ENCODE measurements around the gene CHRD. TPM values are rescaled to one million over a fixed set of nuclear protein-coding genes. Genes with fewer than 3 reads are reported as not detected.

CHRD gene
- total and polyA plus RNA-seq, 9 of the 15 experiments (the other 6 are each of a cell fraction or from before 2014, with no cell fraction given): 0.11 to 1.3 (median 0.59) TPM; not detected in 3

DNA sequence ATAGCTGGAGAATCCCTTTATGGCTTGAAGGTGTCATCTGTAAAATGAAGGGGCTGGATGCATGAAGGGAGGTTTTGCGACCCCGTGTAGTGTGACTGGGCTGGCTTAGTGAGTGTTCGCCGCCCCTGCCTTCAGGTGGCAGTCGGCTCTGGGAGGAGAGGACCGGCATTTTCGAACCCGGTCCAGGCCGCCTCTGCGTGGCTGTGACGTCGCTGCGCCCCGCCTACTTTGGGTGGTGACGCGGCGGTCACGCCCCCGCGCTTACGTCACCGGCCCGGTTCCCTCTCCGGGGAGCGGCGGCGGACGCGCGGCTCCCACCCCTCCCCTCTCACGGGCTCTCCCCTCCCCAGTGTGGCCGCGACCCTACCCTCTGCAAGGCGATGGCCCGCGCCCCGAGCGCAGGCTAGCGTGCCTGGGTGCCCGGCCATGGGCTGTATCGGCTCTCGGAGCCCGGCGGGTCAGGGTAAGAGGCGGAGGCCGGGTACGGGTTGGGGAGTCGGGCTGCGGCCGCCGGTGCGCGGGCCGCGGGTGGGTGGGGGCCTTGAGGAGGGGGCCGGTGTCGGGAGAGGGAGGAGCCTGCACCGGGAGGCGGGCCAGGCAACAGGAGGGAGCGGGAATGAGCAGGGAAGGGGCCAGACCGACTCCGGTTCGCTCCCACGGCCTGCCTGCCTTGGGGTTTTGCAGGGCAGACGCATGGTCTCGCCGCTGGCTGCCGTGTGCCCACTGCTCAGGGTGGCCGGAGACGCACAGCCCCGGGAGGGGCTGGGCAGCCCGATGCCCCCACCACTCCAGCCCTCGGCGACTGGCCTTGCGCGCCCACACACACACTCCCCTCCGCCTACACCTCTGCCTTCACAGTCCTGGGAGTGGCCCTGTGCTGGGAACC is 44.0 kb upstream of the CHRD start (continued):
- TF ChIP-seq, protein P1, sequence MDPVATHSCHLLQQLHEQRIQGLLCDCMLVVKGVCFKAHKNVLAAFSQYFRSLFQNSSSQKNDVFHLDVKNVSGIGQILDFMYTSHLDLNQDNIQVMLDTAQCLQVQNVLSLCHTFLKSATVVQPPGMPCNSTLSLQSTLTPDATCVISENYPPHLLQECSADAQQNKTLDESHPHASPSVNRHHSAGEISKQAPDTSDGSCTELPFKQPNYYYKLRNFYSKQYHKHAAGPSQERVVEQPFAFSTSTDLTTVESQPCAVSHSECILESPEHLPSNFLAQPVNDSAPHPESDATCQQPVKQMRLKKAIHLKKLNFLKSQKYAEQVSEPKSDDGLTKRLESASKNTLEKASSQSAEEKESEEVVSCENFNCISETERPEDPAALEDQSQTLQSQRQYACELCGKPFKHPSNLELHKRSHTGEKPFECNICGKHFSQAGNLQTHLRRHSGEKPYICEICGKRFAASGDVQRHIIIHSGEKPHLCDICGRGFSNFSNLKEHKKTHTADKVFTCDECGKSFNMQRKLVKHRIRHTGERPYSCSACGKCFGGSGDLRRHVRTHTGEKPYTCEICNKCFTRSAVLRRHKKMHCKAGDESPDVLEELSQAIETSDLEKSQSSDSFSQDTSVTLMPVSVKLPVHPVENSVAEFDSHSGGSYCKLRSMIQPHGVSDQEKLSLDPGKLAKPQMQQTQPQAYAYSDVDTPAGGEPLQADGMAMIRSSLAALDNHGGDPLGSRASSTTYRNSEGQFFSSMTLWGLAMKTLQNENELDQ (CRISPR knock-in tag; IDR thresholded peaks at IDR 0.05; ENCODE audit: borderline replicate concordance): no peak
- peak; percentile 46 for TF ChIP-seq HMGN3 (IDR thresholded peaks at IDR 0.05; ENCODE audit: borderline replicate concordance, extremely low read depth, insufficient read length, low read depth, low read length)
- TF ChIP-seq ASH1L (IDR thresholded peaks at IDR 0.05; ENCODE audit: borderline replicate concordance, low read depth, partially characterized antibody): no peak
- no peak for TF ChIP-seq BCL6 (CRISPR knock-in tag; IDR thresholded peaks at IDR 0.05)
- TF ChIP-seq ZNF551 (CRISPR knock-in tag; IDR thresholded peaks at IDR 0.05): no peak
- TF ChIP-seq IRF2 (CRISPR knock-in tag; IDR thresholded peaks at IDR 0.05): no peak
- TF ChIP-seq DMBX1 (CRISPR knock-in tag; IDR thresholded peaks at IDR 0.05; ENCODE audit: borderline replicate concordance): no peak
- TF ChIP-seq PYGO2 (tag; IDR thresholded peaks at IDR 0.05): no peak
- TF ChIP-seq E2F3 (CRISPR knock-in tag; IDR thresholded peaks at IDR 0.05): no peak
- TF ChIP-seq, protein P2, sequence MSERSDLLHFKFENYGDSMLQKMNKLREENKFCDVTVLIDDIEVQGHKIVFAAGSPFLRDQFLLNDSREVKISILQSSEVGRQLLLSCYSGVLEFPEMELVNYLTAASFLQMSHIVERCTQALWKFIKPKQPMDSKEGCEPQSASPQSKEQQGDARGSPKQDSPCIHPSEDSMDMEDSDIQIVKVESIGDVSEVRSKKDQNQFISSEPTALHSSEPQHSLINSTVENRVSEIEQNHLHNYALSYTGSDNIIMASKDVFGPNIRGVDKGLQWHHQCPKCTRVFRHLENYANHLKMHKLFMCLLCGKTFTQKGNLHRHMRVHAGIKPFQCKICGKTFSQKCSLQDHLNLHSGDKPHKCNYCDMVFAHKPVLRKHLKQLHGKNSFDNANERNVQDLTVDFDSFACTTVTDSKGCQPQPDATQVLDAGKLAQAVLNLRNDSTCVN (CRISPR knock-in tag; IDR thresholded peaks at IDR 0.05): no peak
- TF ChIP-seq, protein P3, sequence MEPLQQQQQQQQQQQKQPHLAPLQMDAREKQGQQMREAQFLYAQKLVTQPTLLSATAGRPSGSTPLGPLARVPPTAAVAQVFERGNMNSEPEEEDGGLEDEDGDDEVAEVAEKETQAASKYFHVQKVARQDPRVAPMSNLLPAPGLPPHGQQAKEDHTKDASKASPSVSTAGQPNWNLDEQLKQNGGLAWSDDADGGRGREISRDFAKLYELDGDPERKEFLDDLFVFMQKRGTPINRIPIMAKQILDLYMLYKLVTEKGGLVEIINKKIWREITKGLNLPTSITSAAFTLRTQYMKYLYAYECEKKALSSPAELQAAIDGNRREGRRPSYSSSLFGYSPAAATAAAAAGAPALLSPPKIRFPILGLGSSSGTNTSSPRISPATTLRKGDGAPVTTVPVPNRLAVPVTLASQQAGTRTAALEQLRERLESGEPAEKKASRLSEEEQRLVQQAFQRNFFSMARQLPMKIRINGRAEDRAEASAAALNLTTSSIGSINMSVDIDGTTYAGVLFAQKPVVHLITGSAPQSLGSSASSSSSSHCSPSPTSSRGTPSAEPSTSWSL (CRISPR knock-in tag; IDR thresholded peaks at IDR 0.05; ENCODE audit: borderline replicate concordance): no peak
- peak; percentile 90 for TF ChIP-seq KLF13 (tag; IDR thresholded peaks at IDR 0.05; ENCODE audit: borderline replicate concordance, low read depth)
- peak; percentile 84 for TF ChIP-seq ATF1 (CRISPR knock-in tag; IDR thresholded peaks at IDR 0.05)
- TF ChIP-seq ATF1 (tag; IDR thresholded peaks at IDR 0.05): peak; percentile 99
- no peak for TF ChIP-seq TSC22D4 (tag; IDR thresholded peaks at IDR 0.05)
- TF ChIP-seq MAFG (tag; conservative IDR thresholded peaks at IDR 0.05): no peak
- TF ChIP-seq, protein P4, sequence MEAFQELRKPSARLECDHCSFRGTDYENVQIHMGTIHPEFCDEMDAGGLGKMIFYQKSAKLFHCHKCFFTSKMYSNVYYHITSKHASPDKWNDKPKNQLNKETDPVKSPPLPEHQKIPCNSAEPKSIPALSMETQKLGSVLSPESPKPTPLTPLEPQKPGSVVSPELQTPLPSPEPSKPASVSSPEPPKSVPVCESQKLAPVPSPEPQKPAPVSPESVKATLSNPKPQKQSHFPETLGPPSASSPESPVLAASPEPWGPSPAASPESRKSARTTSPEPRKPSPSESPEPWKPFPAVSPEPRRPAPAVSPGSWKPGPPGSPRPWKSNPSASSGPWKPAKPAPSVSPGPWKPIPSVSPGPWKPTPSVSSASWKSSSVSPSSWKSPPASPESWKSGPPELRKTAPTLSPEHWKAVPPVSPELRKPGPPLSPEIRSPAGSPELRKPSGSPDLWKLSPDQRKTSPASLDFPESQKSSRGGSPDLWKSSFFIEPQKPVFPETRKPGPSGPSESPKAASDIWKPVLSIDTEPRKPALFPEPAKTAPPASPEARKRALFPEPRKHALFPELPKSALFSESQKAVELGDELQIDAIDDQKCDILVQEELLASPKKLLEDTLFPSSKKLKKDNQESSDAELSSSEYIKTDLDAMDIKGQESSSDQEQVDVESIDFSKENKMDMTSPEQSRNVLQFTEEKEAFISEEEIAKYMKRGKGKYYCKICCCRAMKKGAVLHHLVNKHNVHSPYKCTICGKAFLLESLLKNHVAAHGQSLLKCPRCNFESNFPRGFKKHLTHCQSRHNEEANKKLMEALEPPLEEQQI (IDR thresholded peaks at IDR 0.05): no peak
- peak; percentile 79 for TF ChIP-seq FIP1L1 (IDR thresholded peaks at IDR 0.05; ENCODE audit: low read depth, low read length, poor library complexity, severe bottlenecking)
- no peak for TF ChIP-seq KLF1 (tag; IDR thresholded peaks at IDR 0.05)

All from K562 (cell line).